Measurements from ENCODE around the gene SUMO1.

The SUMO1 gene

GRCh38 chr2:202194418-202194817 is 44.0 kb downstream of the SUMO1 start:
- DNase-seq: no peak

GRCh38 chr2:202193881-202194353 is 44.5 kb downstream of the SUMO1 start:
- no peak for DNase-seq

GRCh38 chr2:202193305-202193704 is 45.1 kb downstream of the SUMO1 start:
- DNase-seq: no peak

- DNase-seq: no peak
Measured at GRCh38 chr2:202187570-202187969, 50.8 kb downstream of the SUMO1 start.

GRCh38 chr2:202186641-202187202 is 51.7 kb downstream of the SUMO1 start:
- no peak for DNase-seq

- DNase-seq: no peak
Measured at GRCh38 chr2:202185156-202185555, 53.2 kb downstream of the SUMO1 start.

- no peak for DNase-seq
Measured at GRCh38 chr2:202184557-202184956, 53.8 kb downstream of the SUMO1 start.

GRCh38 chr2:202178346-202178958 is 59.9 kb downstream of the SUMO1 start:
- peak; percentile 43 for DNase-seq

GRCh38 chr2:202172439-202173211 is 65.8 kb downstream of the SUMO1 start:
- DNase-seq: no peak

GRCh38 chr2:202171241-202171825 is 67.1 kb downstream of the SUMO1 start:
- no peak for DNase-seq

- DNase-seq: no peak
Measured at GRCh38 chr2:202169832-202170424, 68.5 kb downstream of the SUMO1 start.

GRCh38 chr2:202169131-202169530 is 69.3 kb downstream of the SUMO1 start:
- no peak for DNase-seq

GRCh38 chr2:202165945-202166344 is 72.5 kb downstream of the SUMO1 start:
- DNase-seq: no peak

- no peak for DNase-seq
Measured at GRCh38 chr2:202165208-202165607, 73.2 kb downstream of the SUMO1 start.

GRCh38 chr2:202164411-202164810 is 74.0 kb downstream of the SUMO1 start:
- DNase-seq: no peak

- DNase-seq: no peak
Measured at GRCh38 chr2:202161151-202161835, 77.1 kb downstream of the SUMO1 start.

- no peak for DNase-seq
Measured at GRCh38 chr2:202158796-202159195, 79.6 kb downstream of the SUMO1 start.

- DNase-seq: no peak
Measured at GRCh38 chr2:202157211-202157990, 81.0 kb downstream of the SUMO1 start.

Measured in activated CD4-positive, CD25-positive, alpha-beta regulatory T cell treated with anti-CD3 and anti-CD28 coated beads, Interleukin-2, amount 50 U/mL, for 72 hours (primary cell).